Left renal cortex interstitium (tissue), 4 donors: ENCODE results near the gene PTTG1. TPM values are rescaled to one million over a fixed set of nuclear protein-coding genes. Genes with fewer than 3 reads are reported as not detected.
A peak's percentile ranks its signal among the peaks of the same experiment; 100 is the strongest.

Source experiments
- DNase-seq, 4 donors: peaks; one replicate each; pipeline ENCODE4 v3.0.0-alpha.2; 2013; ENCODE audit warnings: low read depth in 4 of 4, low spot score in 2 of 4, missing footprints in 1 of 4
- polyA plus RNA-seq, 4 donors: library from polyadenylated mRNA; unstranded; fragments of 120-200 nt; gene quantifications; one replicate each; pipeline ENCODE4 v1.2.1, GENCODE V29; 2013; ENCODE audit not compliant: insufficient read length in 4 of 4

The PTTG1 gene
- polyA plus RNA-seq = 10 to 100 TPM; 64.8 to 78.0 (median 71.8) TPM

DNA sequence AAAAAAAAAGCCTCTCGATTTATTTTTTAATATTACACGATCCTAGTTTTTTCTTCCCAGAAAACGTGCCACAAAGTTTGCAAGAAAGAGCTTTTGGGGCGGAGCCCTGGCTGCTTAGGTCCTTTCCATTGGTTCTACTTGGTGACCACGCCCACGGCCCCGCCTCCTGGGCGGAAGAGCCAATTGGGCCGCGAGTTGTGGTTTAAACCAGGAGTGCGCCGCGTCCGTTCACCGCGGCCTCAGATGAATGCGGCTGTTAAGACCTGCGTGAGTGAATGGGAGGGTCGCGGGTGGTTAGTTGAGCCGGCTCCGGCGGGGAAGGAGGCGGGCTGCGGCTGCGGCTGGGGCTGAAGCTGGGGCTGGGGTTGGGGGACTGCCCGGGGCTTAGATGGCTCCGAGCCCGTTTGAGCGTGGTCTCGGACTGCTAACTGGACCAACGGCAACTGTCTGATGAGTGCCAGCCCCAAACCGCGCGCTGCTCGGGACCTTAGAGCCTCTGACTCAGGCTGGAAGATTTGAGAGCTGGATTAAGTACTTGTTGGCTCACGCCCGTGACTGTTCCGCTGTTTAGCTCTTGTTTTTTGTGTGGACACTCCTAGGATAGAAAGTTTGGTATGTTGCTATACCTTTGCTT lies at the start of gene PTTG1:
Gene PTTG1, plus strand, starts transcription at position 231 of the 634 bp plus-strand sequence. CDS start 458 bp downstream, outside the sequence.
- peak in 2 of 4 donors; percentile 96 to 97 for DNase-seq

DNA sequence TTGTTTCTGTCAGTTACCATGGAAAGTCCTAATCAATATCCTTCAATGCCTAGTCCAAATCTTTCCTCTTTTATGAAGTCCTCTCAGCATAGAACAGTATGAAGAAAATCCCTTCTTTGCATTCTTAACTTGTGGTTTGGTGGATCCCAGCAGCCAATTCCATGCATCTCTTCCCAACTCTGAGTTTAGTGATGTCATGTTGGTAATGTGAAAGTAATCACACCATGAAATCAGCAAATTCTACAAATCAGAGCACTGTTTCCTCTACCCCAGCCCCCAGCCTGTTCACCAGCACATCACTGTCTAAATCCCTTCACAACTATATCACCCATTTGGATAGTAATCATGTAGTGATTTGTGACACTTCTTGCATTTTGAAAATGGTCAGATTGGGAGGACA lies 46.5 kb upstream of the PTTG1 start:
- DNase-seq = no peak

DNA sequence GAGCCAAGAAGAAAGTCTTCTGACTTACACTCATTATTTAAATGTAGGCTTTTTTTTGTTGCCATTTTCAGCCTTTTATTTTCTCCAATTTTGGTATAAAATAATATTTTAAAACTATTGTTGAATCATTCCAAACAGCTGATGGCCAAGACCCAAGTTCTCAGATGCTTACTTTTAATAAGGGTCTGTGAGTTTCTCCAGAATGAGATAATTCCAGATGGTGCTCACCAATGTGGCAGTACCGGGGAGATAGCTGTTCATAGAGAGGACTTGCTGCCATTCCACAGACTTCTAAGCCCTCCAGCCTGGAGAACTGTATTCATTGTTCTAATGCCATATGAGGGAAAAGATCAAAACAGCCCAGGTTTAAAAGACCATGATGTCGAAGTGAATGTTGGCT lies 46.0 kb upstream of the PTTG1 start:
- DNase-seq = no peak

DNA sequence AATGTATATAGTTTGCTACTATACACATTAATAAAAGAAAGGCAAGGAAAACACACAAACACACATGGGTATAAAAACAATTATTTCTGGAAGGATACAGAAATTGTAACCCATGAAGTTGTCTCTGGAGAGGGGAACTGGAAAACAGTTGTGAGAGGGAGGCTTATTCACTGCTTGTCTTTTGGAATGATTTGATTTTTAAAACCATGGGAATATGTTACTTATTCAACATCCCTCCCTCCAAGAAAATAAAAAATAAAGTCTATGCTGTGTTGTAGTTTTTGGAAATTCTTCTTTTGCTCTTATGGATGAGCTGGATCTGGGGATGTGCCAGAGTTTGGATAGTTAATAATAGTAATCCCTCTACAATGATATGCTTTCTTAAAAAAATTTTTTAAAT lies 45.2 kb upstream of the PTTG1 start:
- no peak for DNase-seq

DNA sequence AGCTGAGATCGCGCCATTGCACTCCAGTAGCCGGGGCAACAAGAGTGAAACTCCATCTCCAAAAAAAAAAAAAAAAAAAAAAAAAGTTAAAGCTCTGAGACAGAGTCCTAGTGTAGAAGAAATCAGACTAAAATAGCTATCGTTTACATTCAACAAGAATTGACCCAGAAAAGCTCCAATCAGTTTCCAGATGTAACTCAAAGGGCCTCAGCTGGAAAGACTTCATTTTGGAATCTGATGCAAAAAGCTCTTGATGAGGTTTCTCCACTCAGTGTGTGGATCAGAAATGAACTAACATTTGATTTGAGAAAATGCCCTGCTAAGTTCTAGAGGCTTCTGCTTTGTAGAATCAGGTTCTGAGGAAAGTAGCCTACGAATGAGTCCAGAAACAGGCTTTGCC lies 44.0 kb upstream of the PTTG1 start:
- DNase-seq = no peak

DNA sequence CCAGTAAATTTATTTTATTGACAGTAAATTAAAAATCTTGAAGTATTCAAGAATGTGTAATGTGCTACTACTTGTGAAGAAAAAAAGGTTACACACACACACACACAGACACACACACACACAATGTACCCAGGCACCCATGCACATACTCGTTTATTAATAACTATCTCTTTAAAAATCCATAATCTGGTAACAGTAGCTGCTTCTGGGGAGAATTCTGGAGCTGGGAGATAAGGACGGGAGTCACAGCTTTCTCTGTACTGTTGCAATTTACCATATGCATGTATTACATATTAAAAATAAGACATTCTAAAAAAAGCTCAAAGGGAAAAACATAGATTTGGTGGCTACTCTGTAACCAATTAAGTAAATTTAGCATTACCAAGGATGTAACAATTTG lies 43.3 kb upstream of the PTTG1 start:
- no peak for DNase-seq

DNA sequence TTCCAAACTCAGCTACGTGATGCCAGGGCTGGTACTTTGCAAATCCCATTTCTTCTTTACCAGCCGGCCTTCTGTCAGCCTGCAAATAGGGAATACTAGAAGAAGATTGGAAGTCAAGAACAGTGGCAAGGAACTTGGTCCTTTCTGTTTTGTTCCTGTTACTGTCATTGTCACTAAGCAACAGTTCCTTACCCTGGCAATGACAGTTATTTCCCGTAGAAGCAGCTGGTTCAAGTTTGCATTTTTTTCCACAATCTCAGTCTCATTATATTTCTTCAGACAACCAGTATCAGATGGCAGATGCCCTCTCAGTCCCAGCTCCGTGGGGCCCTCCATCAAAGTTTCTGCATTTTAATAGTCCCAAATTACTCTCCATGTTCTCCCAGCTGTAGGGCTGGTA lies 42.1 kb upstream of the PTTG1 start:
- no peak for DNase-seq

GRCh38 chr5:160380041-160380440 lies 41.6 kb upstream of the PTTG1 start:
- DNase-seq = no peak

DNA sequence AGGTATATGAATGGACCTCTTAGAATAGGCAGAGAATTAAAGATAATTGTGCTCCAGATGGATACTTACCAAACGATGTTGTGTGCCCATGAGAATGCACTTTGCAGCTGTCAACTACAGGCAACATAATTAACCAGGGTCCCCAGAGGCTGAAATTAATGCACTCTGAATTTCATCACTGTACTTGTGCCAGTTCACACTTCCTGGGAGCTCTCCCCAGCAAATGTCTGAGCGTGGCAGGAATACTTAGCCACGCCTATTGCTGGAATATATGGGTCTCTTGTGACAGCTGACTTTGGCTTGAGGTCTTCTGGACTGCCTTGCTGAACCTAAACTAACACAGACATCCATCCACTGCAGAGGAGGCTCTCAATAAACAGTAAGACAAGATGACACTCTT lies 39.3 kb upstream of the PTTG1 start:
- DNase-seq = no peak

GRCh38 chr5:160384681-160385080 lies 37.0 kb upstream of the PTTG1 start:
- no peak for DNase-seq

GRCh38 chr5:160385496-160385895 lies 36.2 kb upstream of the PTTG1 start:
- DNase-seq = no peak

- no peak for DNase-seq
Observed at GRCh38 chr5:160387445-160387844, 34.2 kb upstream of the PTTG1 start.

GRCh38 chr5:160390787-160391696 lies 30.6 kb upstream of the PTTG1 start:
- DNase-seq = no peak

DNA sequence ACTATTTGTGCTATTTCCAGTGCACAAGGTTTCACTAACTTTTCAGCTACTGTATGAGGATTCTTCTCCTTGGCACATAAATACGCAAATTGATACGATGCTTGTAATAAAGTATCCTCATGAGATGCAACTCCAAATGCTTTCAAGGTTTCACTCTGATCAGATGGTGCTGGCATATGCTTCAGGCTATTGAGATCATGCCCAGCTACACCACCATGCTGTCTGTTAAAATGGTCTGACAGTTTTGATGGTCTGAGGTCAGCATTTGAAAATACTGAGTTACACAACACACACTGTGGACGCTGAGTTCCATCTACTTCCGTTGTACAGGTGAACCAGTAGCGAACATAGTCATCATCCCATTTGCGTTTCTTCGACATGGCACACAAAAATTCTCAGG lies 26.5 kb upstream of the PTTG1 start:
- no peak for DNase-seq

DNA sequence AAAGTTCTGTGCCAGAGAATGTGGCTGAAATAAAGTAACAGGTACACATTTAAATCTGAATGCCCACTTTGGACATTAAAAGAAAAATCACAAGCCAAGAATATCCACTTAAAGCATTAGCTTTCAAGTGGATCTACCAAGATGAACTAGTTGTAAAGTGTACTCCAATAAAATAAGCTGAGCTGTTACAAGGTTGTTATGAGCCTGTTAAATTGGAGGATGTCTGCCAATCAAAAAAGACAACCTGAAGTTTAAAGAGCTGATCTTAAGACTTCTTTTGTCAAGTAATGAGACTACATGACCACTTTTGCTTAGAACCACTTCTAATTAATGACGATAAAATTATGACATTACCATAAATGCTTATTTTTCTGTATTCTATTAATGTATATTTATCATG lies 24.2 kb upstream of the PTTG1 start:
- DNase-seq = no peak

- no peak for DNase-seq
Observed at GRCh38 chr5:160398806-160399205, 22.8 kb upstream of the PTTG1 start.

- DNase-seq = peak; percentile 88 to 93 (median 91)
Observed at GRCh38 chr5:160399402-160400353, 22.0 kb upstream of the PTTG1 start, which contains the start of gene FAM200C. TSS of gene FAM200C (minus strand) at chr5:160400054. CDS start at chr5:160395490, 4,564 bp downstream.

- DNase-seq = peak in 2 of 4 donors; percentile 92 to 94
Observed at GRCh38 chr5:160418561-160419457, 2.8 kb upstream of the PTTG1 start, which contains the start of gene SLU7. TSS of gene SLU7 (minus strand) at chr5:160419081. CDS start at chr5:160415294, 3,787 bp downstream.
